Peyer's patch (tissue), 4 donors: ENCODE data around the gene TP53I11. TPM values are rescaled to one million over a fixed set of nuclear protein-coding genes. Genes with fewer than 3 reads are reported as not detected.
A peak's percentile ranks its signal among the peaks of the same experiment; 100 is the strongest.

Experiments used
- DNase-seq, 3 donors: peaks; one replicate each; pipeline ENCODE4 v3.0.0-alpha.2; 2017 to 2019
- H3K27ac ChIP-seq, 4 donors: fragments of 200-600 bp; sonication (generic); one replicate each; pipeline ENCODE4 v1.5.1; 2016 to 2019
- H3K27me3 ChIP-seq, 2 donors: fragments of 200-600 bp; sonication (generic); one replicate each; pipeline ENCODE4 v1.5.1; 2019
- H3K36me3 ChIP-seq, 3 donors: fragments of 200-600 bp; sonication (generic); one replicate each; pipeline ENCODE4 v1.5.1; 2016 to 2019
- H3K4me1 ChIP-seq, 4 donors: fragments of 200-600 bp; sonication (generic); one replicate each; pipeline ENCODE4 v1.5.1; 2016 to 2019
- H3K4me3 ChIP-seq, 4 donors: fragments of 200-600 bp; sonication (generic); 1 replicate in 3 of 4; 2 replicates in 1 of 4; pipeline ENCODE4 v1.5.1; 2016 to 2019; ENCODE audit warnings: mild to moderate bottlenecking in 1 of 4
- H3K9me3 ChIP-seq, 4 donors: fragments of 200-600 bp; sonication (generic); one replicate each; pipeline ENCODE4 v1.5.1; 2016 to 2019; ENCODE audit warnings: mild to moderate bottlenecking in 1 of 4
- CTCF ChIP-seq, 6 experiments: fragments of 450-650 bp in 4 of 6; fragments of 200-600 bp in 2 of 6; sonication (generic) in 1 of 6; IDR thresholded peaks; one replicate each; pipeline ENCODE4 v1.5.1; 2017 to 2019; ENCODE audit warnings: antibody characterized with exemption in 6 of 6, mild to moderate bottlenecking in 3 of 6, moderate library complexity in 1 of 6
- POLR2A ChIP-seq, 2 donors: fragments of 450-650 bp; IDR thresholded peaks; one replicate each; pipeline ENCODE4 v1.5.1; 2017; ENCODE audit warnings: antibody characterized with exemption in 2 of 2, mild to moderate bottlenecking in 2 of 2, moderate library complexity in 2 of 2
- total RNA-seq, 4 donors: library from RNA; depleted of rRNA; stranded (reverse); fragments of >200 nt; gene quantifications; one replicate each; pipeline ENCODE4 v1.1.0, GENCODE V29; 2016

TP53I11 gene
- total RNA-seq, 4 donors from 2014 or later = 48.0 to 152 (median 69.9) TPM

GRCh38 chr11:44903035-44903434 lies 47.6 kb downstream of the TP53I11 start:
- no peaks in the 10 kb centered on the region for H3K36me3 ChIP-seq
- no peaks in the 10 kb centered on the region for H3K9me3 ChIP-seq
- no peak overlapping the region for H3K27ac ChIP-seq
- TF ChIP-seq POLR2A (IDR thresholded peaks at IDR 0.05) (no peak), CTCF (IDR thresholded peaks at IDR 0.05) (no peak)
- DNase-seq = no peak
- H3K4me1 ChIP-seq = peaks cover 0 to 13% (median 4%) of the 10 kb centered on the region in 4 donors
- no peaks in the 10 kb centered on the region for H3K27me3 ChIP-seq
- H3K4me3 ChIP-seq = no peak overlapping the region

- DNase-seq = peak in 1 of 3 donors; percentile 65
- Histone ChIP-seq H3K27ac (peak overlapping the region in 1 of 4 donors; percentile 62), H3K4me1 (peaks cover 0 to 9% (median 3%) of the 10 kb centered on the region in 4 donors), H3K36me3 (no peaks in the 10 kb centered on the region), H3K9me3 (no peaks in the 10 kb centered on the region), H3K4me3 (no peak overlapping the region), H3K27me3 (no peaks in the 10 kb centered on the region)
- TF ChIP-seq POLR2A (IDR thresholded peaks at IDR 0.05) = no peak
- TF ChIP-seq CTCF (IDR thresholded peaks at IDR 0.05) = no peak
These were observed 48.9 kb downstream of the TP53I11 start for GRCh38 chr11:44901786-44902185.

GRCh38 chr11:44901120-44901633 lies 49.5 kb downstream of the TP53I11 start:
- H3K36me3 ChIP-seq = no peaks in the 10 kb centered on the region
- H3K9me3 ChIP-seq = no peaks in the 10 kb centered on the region
- no peak overlapping the region for H3K4me3 ChIP-seq
- peak in 1 of 3 donors; percentile 52 for DNase-seq
- TF ChIP-seq CTCF (IDR thresholded peaks at IDR 0.05) = no peak
- no peak for TF ChIP-seq POLR2A (IDR thresholded peaks at IDR 0.05)
- no peaks in the 10 kb centered on the region for H3K27me3 ChIP-seq
- peaks cover 0 to 6% (median under 1%) of the 10 kb centered on the region in 4 donors for H3K4me1 ChIP-seq
- H3K27ac ChIP-seq = peak overlapping the region in 1 of 4 donors; percentile 62

GRCh38 chr11:44899959-44900358 lies 50.7 kb downstream of the TP53I11 start:
- H3K9me3 ChIP-seq = no peaks in the 10 kb centered on the region
- no peak for DNase-seq
- H3K27ac ChIP-seq = no peak overlapping the region
- H3K27me3 ChIP-seq = no peaks in the 10 kb centered on the region
- no peaks in the 10 kb centered on the region for H3K36me3 ChIP-seq
- TF ChIP-seq CTCF (IDR thresholded peaks at IDR 0.05) = no peak
- no peak for TF ChIP-seq POLR2A (IDR thresholded peaks at IDR 0.05)
- H3K4me3 ChIP-seq = no peak overlapping the region
- peaks cover 0 to 5% (median 0%) of the 10 kb centered on the region in 4 donors for H3K4me1 ChIP-seq

GRCh38 chr11:44893846-44894617 lies 56.7 kb downstream of the TP53I11 start:
- Histone ChIP-seq H3K27ac (peak overlapping the region in 2 of 4 donors; percentile 14 to 70), H3K4me3 (no peak overlapping the region), H3K9me3 (no peaks in the 10 kb centered on the region), H3K36me3 (no peaks in the 10 kb centered on the region), H3K27me3 (no peaks in the 10 kb centered on the region), H3K4me1 (peaks cover 0 to 8% (median 0%) of the 10 kb centered on the region in 4 donors)
- peak; percentile 30 to 75 (median 71) for DNase-seq
- peak; percentile 30 to 80 (median 67) for TF ChIP-seq CTCF (IDR thresholded peaks at IDR 0.05)
- no peak for TF ChIP-seq POLR2A (IDR thresholded peaks at IDR 0.05)
